Gastroesophageal sphincter (tissue), 4 donors: ENCODE measurements around the gene TDP1. TPM values are rescaled to one million over a fixed set of nuclear protein-coding genes. Genes with fewer than 3 reads are reported as not detected.

Source experiments
- ATAC-seq: fragments of 150-250 bp; one replicate; pipeline ENCODE4 v1.9.1; 2016; ENCODE audit warnings: mild to moderate bottlenecking, moderate library complexity
- H3K27ac ChIP-seq, 4 donors: fragments of 200-600 bp; sonication (generic) in 3 of 4; 1 replicate in 3 of 4; 2 replicates in 1 of 4; pipeline ENCODE4 v1.5.1; 2016 to 2019
- H3K27me3 ChIP-seq: fragments of 200-600 bp; sonication (generic); one replicate; pipeline ENCODE4 v1.5.1; 2019
- H3K36me3 ChIP-seq, 2 donors: fragments of 200-600 bp; sonication (generic); one replicate each; pipeline ENCODE4 v1.5.1; 2019; ENCODE audit warnings: control low read depth in 1 of 2
- H3K4me1 ChIP-seq, 3 donors: fragments of 200-600 bp; sonication (generic); 1 replicate in 2 of 3; 2 replicates in 1 of 3; pipeline ENCODE4 v1.5.1; 2016 to 2019; ENCODE audit warnings: control low read depth in 2 of 3
- H3K4me3 ChIP-seq, 2 donors: fragments of 200-600 bp; sonication (generic); one replicate each; pipeline ENCODE4 v1.5.1; 2019; ENCODE audit warnings: mild to moderate bottlenecking in 1 of 2, moderate library complexity in 1 of 2
- H3K9me3 ChIP-seq, 3 donors: fragments of 200-600 bp; sonication (generic); one replicate each; pipeline ENCODE4 v1.5.1; 2017 to 2019; ENCODE audit warnings: control low read depth in 2 of 3
- CTCF ChIP-seq, 4 experiments: fragments of 200-600 bp in 2 of 4; fragments of 450-650 bp in 2 of 4; sonication (generic) in 1 of 4; IDR thresholded peaks; one replicate each; pipeline ENCODE4 v1.5.1; 2017 to 2019; ENCODE audit warnings: antibody characterized with exemption in 4 of 4, mild to moderate bottlenecking in 2 of 4, moderate library complexity in 2 of 4
- EP300 ChIP-seq: sonication (generic); formaldehyde crosslinking; IDR thresholded peaks from one replicate; pipeline ENCODE4 v1.6.1; 2017; ENCODE audit warnings: antibody characterized with exemption, mild to moderate bottlenecking
- POLR2A ChIP-seq, 2 donors: fragments of 450-650 bp; IDR thresholded peaks; one replicate each; pipeline ENCODE4 v1.6.1; 2017; ENCODE audit warnings: antibody characterized with exemption in 2 of 2, mild to moderate bottlenecking in 2 of 2, moderate library complexity in 1 of 2
- POLR2AphosphoS5 ChIP-seq: sonication (generic); formaldehyde crosslinking; IDR thresholded peaks from one replicate; pipeline ENCODE4 v1.6.1; 2017; ENCODE audit warnings: antibody characterized with exemption
- WGBS, 2 donors: methylation state at CpG; one replicate each; pipeline ENCODE4 v1.1.5; 2018; ENCODE audit warnings: low coverage in 1 of 2; 5-methylcytosine and 5-hydroxymethylcytosine counted together
- total RNA-seq, 4 donors: library from RNA; depleted of rRNA; stranded (reverse); fragments of >200 nt; gene quantifications; one replicate each; pipeline ENCODE4 v1.1.0, GENCODE V29; 2016

Gene TDP1
- total RNA-seq, 4 donors from 2014 or later = 5.4 to 12.1 (median 10.3) TPM

- TF ChIP-seq POLR2AphosphoS5 = no peak
- TF ChIP-seq POLR2A (IDR thresholded peaks at IDR 0.05) = no peak
- TF ChIP-seq CTCF (IDR thresholded peaks at IDR 0.05) = no peak
- TF ChIP-seq EP300 = no peak
- 69 to 86% methylated on average over 1 to 2 of the region's 2 CpGs for WGBS, 2 donors
- no peaks in the 10 kb centered on the region for H3K9me3 ChIP-seq
Observed at GRCh38 chr14:89941830-89942377, 13.8 kb upstream of the TDP1 start.

GRCh38 chr14:89947344-89947743 lies 8.4 kb upstream of the TDP1 start:
- H3K4me3 ChIP-seq = no peak overlapping the region
- H3K9me3 ChIP-seq = no peaks in the 10 kb centered on the region
- TF ChIP-seq POLR2AphosphoS5 (no peak), POLR2A (IDR thresholded peaks at IDR 0.05) (no peak), CTCF (IDR thresholded peaks at IDR 0.05) (no peak), EP300 (no peak)
- H3K27ac ChIP-seq = no peak overlapping the region
- no peaks in the 10 kb centered on the region for H3K27me3 ChIP-seq
- no peaks in the 10 kb centered on the region for H3K4me1 ChIP-seq
- H3K36me3 ChIP-seq = peaks cover 0 to 24% of the 10 kb centered on the region in 2 donors
- ATAC-seq = no peak

More at GRCh38 chr14:89941830-89942377, 13.8 kb upstream of the TDP1 start:
- H3K36me3 ChIP-seq = no peaks in the 10 kb centered on the region
- no peak for ATAC-seq
- no peak overlapping the region for H3K27ac ChIP-seq
- no peak overlapping the region for H3K4me3 ChIP-seq
- H3K27me3 ChIP-seq = no peaks in the 10 kb centered on the region
- no peaks in the 10 kb centered on the region for H3K4me1 ChIP-seq

- H3K27ac ChIP-seq = no peak overlapping the region
- TF ChIP-seq EP300 (no peak), CTCF (IDR thresholded peaks at IDR 0.05) (no peak), POLR2A (IDR thresholded peaks at IDR 0.05) (no peak), POLR2AphosphoS5 (no peak)
- 72 to 83% methylated on average over 1 to 2 of the region's 2 CpGs for WGBS, 2 donors
- no peak overlapping the region for H3K4me3 ChIP-seq
- H3K36me3 ChIP-seq = peaks cover 0 to 24% of the 10 kb centered on the region in 2 donors
- no peaks in the 10 kb centered on the region for H3K9me3 ChIP-seq
- H3K4me1 ChIP-seq = peaks cover 0 to 24% (median 11%) of the 10 kb centered on the region in 3 donors
- ATAC-seq = no peak
- H3K27me3 ChIP-seq = no peaks in the 10 kb centered on the region
Observed at GRCh38 chr14:89952576-89952975, 3.2 kb upstream of the TDP1 start.

- Histone ChIP-seq H3K27ac (no peak overlapping the region), H3K4me1 (peaks cover 0 to 28% (median 11%) of the 10 kb centered on the region in 3 donors), H3K4me3 (no peak overlapping the region), H3K27me3 (no peaks in the 10 kb centered on the region), H3K36me3 (peaks cover 0 to 24% of the 10 kb centered on the region in 2 donors), H3K9me3 (no peaks in the 10 kb centered on the region)
- TF ChIP-seq EP300 (no peak), POLR2A (IDR thresholded peaks at IDR 0.05) (no peak), CTCF (IDR thresholded peaks at IDR 0.05) (no peak), POLR2AphosphoS5 (no peak)
- 33 to 53% methylated on average over 1 of the region's 1 CpG for WGBS, 2 donors
- ATAC-seq = no peak
Observed at GRCh38 chr14:89953602-89954001, 2.1 kb upstream of the TDP1 start.
